Measurements from ENCODE around the gene ASRGL1. TPM values are rescaled to one million over a fixed set of nuclear protein-coding genes. Genes with fewer than 3 reads are reported as not detected.
"Not testable (repeated sequence)": the region's sequence is repeated elsewhere in the genome, so short reads cannot be mapped to it uniquely, and the experiment has no call there.

The ASRGL1 gene
- total and polyA plus RNA-seq, 10 donors, result 2.9 to 23.4 (median 5.1) TPM

- 3 to 8% (median 5%) methylated on average over 9 of the region's 9 CpGs for WGBS, 5 donors
- peak in 9 of 11 experiments; percentile 18 to 75 (median 65) for TF ChIP-seq CTCF (IDR thresholded peaks at IDR 0.05 in 8 of 11, conservative IDR thresholded peaks at IDR 0.05 in 3 of 11)
- H3K4me3 ChIP-seq; H3K27me3 ChIP-seq (replicated peaks in 1 of 7); H3K27ac ChIP-seq; DNase-seq; H3K36me3 ChIP-seq; H3K9me3 ChIP-seq: not testable (repeated sequence)
- H3K4me1 ChIP-seq, result peaks cover 0 to 18% (median 8%) of the 10 kb centered on the region in 6 donors
- intact Hi-C loops (cut with DNase I; ENCODE audit: low total_unique reads), result loop anchor here (5.0 kb wide), 1 partner anchor 36 kb away; no protein-coding TSS in a partner anchor
Measured at GRCh38 chr11:62378459-62379063, 41.3 kb downstream of the ASRGL1 start.

GRCh38 chr11:62379586-62379985 lies 42.3 kb downstream of the ASRGL1 start:
- not testable (repeated sequence) for H3K9me3 ChIP-seq; H3K36me3 ChIP-seq; DNase-seq; H3K27me3 ChIP-seq (replicated peaks in 1 of 7); H3K27ac ChIP-seq; H3K4me3 ChIP-seq
- peaks cover 0 to 18% (median 8%) of the 10 kb centered on the region in 6 donors for H3K4me1 ChIP-seq
- 37 to 45% (median 40%) methylated on average over 2 of the region's 2 CpGs for WGBS, 5 donors
- TF ChIP-seq CTCF (IDR thresholded peaks at IDR 0.05 in 8 of 11, conservative IDR thresholded peaks at IDR 0.05 in 3 of 11), result peak in 1 of 11 experiments; percentile 9
- intact Hi-C loops (cut with DNase I; ENCODE audit: low total_unique reads), result loop anchor here (5.0 kb wide), 1 partner anchor 37 kb away; no protein-coding TSS in a partner anchor

GRCh38 chr11:62380821-62381245 lies 43.6 kb downstream of the ASRGL1 start:
- 7 to 12% (median 11%) methylated on average over 12 of the region's 12 CpGs for WGBS, 5 donors
- H3K27ac ChIP-seq; intact Hi-C loops (cut with DNase I; ENCODE audit: low total_unique reads); H3K9me3 ChIP-seq; H3K4me3 ChIP-seq; H3K27me3 ChIP-seq (replicated peaks in 1 of 7); H3K36me3 ChIP-seq: not testable (repeated sequence)
- TF ChIP-seq CTCF (IDR thresholded peaks at IDR 0.05 in 8 of 11, conservative IDR thresholded peaks at IDR 0.05 in 3 of 11), result peak; percentile 57 to 88 (median 76)
- peaks cover 0 to 18% (median 8%) of the 10 kb centered on the region in 6 donors for H3K4me1 ChIP-seq
- peak; percentile 75 for DNase-seq

- intact Hi-C loops (cut with DNase I; ENCODE audit: low total_unique reads), result no loop called here
- no peak overlapping the region for H3K27ac ChIP-seq
- H3K4me1 ChIP-seq, result peaks cover 0 to 16% (median 7%) of the 10 kb centered on the region in 6 donors
- H3K36me3 ChIP-seq, result no peaks in the 10 kb centered on the region
- H3K9me3 ChIP-seq, result no peaks in the 10 kb centered on the region
- no peak for TF ChIP-seq CTCF (IDR thresholded peaks at IDR 0.05 in 8 of 11, conservative IDR thresholded peaks at IDR 0.05 in 3 of 11)
- no peak for TF ChIP-seq POLR2AphosphoS5 (IDR thresholded peaks at IDR 0.05)
- no peak for TF ChIP-seq POLR2A (IDR thresholded peaks at IDR 0.05)
- no peak for DNase-seq
- WGBS, 5 donors, result 82 to 94% (median 88%) methylated on average over 6 of the region's 6 CpGs
- H3K27me3 ChIP-seq (replicated peaks in 1 of 7), result no peaks in the 10 kb centered on the region
- H3K4me3 ChIP-seq, result no peak overlapping the region
Measured at GRCh38 chr11:62383822-62384221, 46.6 kb downstream of the ASRGL1 start.

GRCh38 chr11:62386083-62386482 lies 48.8 kb downstream of the ASRGL1 start:
- H3K4me3 ChIP-seq; intact Hi-C loops (cut with DNase I; ENCODE audit: low total_unique reads); DNase-seq; H3K27me3 ChIP-seq (replicated peaks in 1 of 7); H3K36me3 ChIP-seq; H3K9me3 ChIP-seq; H3K4me1 ChIP-seq: not testable (repeated sequence)
- 75 to 82% (median 80%) methylated on average over 3 of the region's 3 CpGs for WGBS, 5 donors
- peak overlapping the region in 1 of 8 donors; percentile 8 for H3K27ac ChIP-seq
